GM18873 (cell line): Measurements from ENCODE around the gene SHMT2.

Source experiments
- ATAC-seq: cut with Tn5 transposase; IDR thresholded peaks from one replicate; pipeline ENCODE4 v1.9.1; 2021; ENCODE audit warnings: mild to moderate bottlenecking, moderate library complexity, moderate number of reproducible peaks; ENCODE audit not compliant: unreplicated experiment, low FRiP score

The SHMT2 gene

DNA sequence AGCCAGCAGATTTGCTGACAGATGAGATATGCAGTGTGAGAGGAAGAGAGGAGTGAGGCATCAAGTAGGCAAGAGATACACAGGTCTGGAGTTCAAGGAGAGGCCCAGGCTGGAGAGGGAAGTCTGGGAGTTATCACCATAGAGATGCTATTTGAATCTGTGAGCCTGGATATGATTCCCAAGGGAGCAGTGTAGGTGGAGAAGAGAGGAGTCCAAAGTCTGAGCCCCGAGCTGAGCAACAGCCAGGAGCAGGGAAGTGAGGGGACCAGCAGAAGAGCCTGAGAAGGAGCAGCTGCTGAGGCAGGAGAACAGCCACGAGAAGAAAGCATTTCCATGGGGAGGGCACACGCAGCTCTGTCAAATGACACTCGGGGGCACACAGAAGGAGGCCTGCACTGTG lies 33.1 kb upstream of the SHMT2 start:
- no peak for ATAC-seq

DNA sequence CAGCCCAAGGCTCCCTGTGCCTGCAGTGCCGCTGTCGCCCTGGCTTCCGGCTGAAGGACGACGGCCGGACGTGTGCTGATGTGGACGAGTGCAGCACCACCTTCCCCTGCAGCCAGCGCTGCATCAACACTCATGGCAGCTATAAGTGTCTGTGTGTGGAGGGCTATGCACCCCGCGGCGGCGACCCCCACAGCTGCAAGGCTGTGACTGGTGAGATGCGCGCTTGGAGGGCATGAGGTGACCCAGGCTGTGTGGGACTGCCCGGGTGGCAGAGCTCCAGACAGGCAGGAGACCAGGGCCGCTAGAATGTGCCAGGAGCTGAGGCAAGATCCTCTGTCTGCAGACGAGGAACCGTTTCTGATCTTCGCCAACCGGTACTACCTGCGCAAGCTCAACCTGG lies 32.6 kb upstream of the SHMT2 start:
- no peak for ATAC-seq

GRCh38 chr12:57198329-57198728 lies 31.2 kb upstream of the SHMT2 start:
- no peak for ATAC-seq

DNA sequence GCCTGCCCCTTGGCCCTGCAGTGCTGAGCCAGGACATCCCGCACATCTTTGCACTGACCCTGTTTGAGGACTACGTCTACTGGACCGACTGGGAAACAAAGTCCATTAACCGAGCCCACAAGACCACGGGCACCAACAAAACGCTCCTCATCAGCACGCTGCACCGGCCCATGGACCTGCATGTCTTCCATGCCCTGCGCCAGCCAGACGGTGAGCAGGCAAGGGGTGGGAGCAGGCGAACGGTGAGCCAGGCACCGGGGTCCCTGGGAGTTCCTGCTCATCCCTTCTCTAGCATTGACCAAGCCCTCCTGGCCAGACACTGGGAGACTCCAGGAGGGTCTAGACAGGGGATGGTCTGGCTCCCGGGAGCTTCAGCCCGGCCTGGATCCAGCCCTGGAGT lies 30.3 kb upstream of the SHMT2 start:
- ATAC-seq = no peak

- ATAC-seq = no peak
Observed at GRCh38 chr12:57200497-57200896, 29.0 kb upstream of the SHMT2 start.

- no peak for ATAC-seq
Observed at GRCh38 chr12:57201219-57201618, 28.3 kb upstream of the SHMT2 start.

- ATAC-seq = no peak
Observed at GRCh38 chr12:57201631-57202030, 27.9 kb upstream of the SHMT2 start.

DNA sequence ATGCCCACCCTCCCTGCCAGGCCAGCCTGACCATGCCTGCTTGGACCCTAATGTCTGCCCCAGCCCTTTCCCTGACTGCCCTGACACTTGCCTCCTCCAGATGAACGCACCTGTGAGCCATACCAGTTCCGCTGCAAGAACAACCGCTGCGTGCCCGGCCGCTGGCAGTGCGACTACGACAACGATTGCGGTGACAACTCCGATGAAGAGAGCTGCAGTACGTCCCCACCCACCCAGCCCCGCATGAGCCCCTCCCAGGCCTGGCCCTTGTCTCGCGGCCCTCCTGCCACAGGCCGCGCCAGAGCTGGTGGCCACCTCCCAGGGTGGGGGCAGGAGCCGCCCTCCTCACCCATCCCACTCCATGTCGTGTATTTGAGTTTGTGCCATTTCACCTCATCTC lies 27.2 kb upstream of the SHMT2 start:
- ATAC-seq = no peak

- ATAC-seq = no peak
Observed at GRCh38 chr12:57203201-57203600, 26.3 kb upstream of the SHMT2 start.

DNA sequence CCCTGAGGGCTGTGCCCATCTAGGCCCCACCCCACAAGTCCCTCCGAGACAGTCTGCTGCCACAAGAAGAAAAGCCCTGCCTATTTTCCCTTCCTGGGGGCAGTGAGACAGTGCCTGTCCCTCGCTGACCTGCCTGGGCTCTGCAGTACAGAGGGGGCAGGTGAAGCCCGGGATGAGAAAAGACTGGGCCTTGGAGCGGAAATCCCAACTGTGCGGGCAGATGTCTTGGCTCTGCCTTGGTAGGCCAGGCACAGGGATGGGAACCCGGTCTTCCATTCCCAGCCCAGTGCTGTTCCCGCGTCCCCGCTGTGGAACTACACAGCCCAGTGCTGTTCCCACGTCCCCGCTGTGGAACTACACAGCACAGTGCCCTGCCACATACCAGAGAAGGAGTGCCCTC lies 25.7 kb upstream of the SHMT2 start:
- no peak for ATAC-seq

DNA sequence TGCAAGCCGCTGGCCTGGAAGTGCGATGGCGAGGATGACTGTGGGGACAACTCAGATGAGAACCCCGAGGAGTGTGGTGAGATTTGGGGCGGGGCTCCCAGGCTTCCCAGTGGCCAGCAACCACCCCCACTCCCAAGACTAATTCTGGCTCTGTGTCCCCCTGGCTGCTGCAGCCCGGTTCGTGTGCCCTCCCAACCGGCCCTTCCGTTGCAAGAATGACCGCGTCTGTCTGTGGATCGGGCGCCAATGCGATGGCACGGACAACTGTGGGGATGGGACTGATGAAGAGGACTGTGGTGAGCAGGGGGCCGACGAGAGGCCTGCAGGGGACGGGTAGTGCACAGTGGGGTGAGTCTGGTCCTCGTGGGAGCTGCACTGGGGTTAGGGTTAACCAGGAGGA lies 25.1 kb upstream of the SHMT2 start:
- no peak for ATAC-seq

DNA sequence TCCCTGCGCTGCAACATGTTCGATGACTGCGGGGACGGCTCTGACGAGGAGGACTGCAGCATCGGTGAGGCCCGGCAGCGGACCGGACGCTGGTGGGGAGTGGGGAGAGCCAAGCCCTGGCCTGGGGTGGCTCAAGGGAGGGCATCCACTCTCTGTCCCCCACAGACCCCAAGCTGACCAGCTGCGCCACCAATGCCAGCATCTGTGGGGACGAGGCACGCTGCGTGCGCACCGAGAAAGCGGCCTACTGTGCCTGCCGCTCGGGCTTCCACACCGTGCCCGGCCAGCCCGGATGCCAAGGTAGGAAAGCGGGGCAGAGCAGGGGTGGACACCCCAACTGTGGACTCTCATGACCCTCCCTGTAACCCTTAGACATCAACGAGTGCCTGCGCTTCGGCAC lies 24.3 kb upstream of the SHMT2 start:
- no peak for ATAC-seq

DNA sequence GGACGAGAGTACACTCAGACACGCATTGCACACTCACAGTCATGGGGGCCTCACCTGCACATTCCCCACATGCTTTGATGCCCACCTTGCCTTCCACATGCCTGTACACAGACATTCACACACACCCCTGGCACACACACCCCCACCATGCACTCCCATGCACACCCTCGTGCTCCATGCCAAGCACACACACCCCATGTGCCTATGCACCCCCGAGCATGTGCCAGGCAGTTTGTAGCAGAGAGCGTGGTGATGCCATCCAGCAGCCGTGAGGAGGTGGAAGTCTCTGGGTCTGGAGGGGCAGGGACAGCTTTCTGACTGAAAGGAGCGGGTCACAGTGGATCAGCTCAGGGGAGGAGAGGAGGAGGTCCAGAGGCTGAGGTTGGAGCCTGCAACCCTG lies 23.6 kb upstream of the SHMT2 start:
- ATAC-seq = no peak

DNA sequence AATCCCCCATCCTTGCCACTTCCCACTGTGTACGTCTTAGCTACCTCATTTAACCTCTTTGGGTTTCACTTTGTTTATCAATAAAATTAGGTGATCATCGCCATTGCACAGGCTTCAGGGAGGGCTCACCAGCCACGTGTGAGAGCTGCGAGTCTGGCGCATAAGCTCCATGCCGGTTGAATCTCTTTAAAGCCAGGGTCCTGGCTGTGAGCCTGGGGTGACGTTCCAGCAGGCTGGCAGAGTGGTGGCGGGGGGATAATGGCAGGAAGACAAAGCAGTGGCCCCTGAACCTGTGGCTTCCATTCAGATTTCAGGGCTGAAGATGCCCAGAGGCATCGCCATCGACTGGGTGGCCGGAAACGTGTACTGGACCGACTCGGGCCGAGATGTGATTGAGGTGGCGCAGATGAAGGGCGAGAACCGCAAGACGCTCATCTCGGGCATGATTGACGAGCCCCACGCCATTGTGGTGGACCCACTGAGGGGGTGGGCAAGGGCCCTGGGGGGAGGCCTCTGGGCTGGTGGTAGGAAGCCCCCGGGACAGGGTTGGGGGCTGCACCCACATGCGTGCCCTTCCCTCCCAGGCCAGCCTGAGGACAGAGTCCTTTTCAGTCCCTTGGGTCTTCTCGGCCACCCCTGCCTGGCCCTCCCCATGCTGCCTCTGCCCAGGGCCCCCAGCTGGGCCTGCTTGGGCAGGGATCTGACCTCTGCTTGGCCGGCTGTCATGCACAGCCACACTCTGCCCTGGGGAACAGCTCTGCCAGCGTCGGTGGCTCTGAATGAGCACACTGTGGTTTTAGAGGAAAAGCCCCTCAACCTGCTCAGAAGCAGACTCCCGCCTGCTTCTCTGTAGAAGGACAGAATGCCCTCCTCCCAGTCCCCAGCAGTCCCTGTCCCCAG lies 21.5 kb upstream of the SHMT2 start:
- no peak for ATAC-seq

GRCh38 chr12:57208631-57209282 lies 20.8 kb upstream of the SHMT2 start:
- ATAC-seq = no peak

GRCh38 chr12:57209916-57210315 lies 19.6 kb upstream of the SHMT2 start:
- no peak for ATAC-seq

- ATAC-seq = no peak
Observed at GRCh38 chr12:57210461-57210860, 19.1 kb upstream of the SHMT2 start.

- ATAC-seq = no peak
Observed at GRCh38 chr12:57210926-57211692, 18.4 kb upstream of the SHMT2 start.

GRCh38 chr12:57211791-57212700 lies 17.5 kb upstream of the SHMT2 start:
- no peak for ATAC-seq

DNA sequence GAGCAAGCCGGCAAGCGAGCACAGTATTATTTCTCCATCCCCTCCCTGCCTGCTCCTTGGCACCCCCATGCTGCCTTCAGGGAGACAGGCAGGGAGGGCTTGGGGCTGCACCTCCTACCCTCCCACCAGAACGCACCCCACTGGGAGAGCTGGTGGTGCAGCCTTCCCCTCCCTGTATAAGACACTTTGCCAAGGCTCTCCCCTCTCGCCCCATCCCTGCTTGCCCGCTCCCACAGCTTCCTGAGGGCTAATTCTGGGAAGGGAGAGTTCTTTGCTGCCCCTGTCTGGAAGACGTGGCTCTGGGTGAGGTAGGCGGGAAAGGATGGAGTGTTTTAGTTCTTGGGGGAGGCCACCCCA lies 16.8 kb upstream of the SHMT2 start:
- ATAC-seq = no peak
